Fibroblast of villous mesenchyme (primary cell): ENCODE data around the gene VPS26B. TPM values are rescaled to one million over a fixed set of nuclear protein-coding genes. Genes with fewer than 3 reads are reported as not detected.

Source experiments
- DNase-seq: peaks from one replicate; pipeline ENCODE4 v3.0.0-alpha.2; 2010; ENCODE audit warnings: low read depth
- H3K4me3 ChIP-seq: 2 replicates; pipeline ENCODE4 v1.5.1; 2011; ENCODE audit warnings: low read depth, mild to moderate bottlenecking, low read length
- CTCF ChIP-seq: IDR thresholded peaks from 2 replicates; pipeline ENCODE4 v1.5.1; 2012; ENCODE audit warnings: low read depth, mild to moderate bottlenecking, low read length; ENCODE audit not compliant: insufficient read depth
- total RNA-seq: library from RNA; depleted of rRNA; stranded (reverse); fragments of >200 nt; gene quantifications from 2 replicates; pipeline ENCODE4 v1.2.3, GENCODE V29; 2012

VPS26B gene
- total RNA-seq, 1 donor, result 41.5 TPM

GRCh38 chr11:134257101-134257500 lies 32.6 kb downstream of the VPS26B start:
- H3K4me3 ChIP-seq, result no peak overlapping the region
- TF ChIP-seq CTCF, result no peak
- no peak for DNase-seq

GRCh38 chr11:134258577-134258976 lies 34.1 kb downstream of the VPS26B start:
- no peak overlapping the region for H3K4me3 ChIP-seq
- DNase-seq, result no peak
- TF ChIP-seq CTCF, result no peak

GRCh38 chr11:134260503-134260902 lies 36.0 kb downstream of the VPS26B start:
- no peak for DNase-seq
- TF ChIP-seq CTCF, result no peak
- no peak overlapping the region for H3K4me3 ChIP-seq

- TF ChIP-seq CTCF, result no peak
- DNase-seq, result no peak
Observed at GRCh38 chr11:134260983-134261382, 36.5 kb downstream of the VPS26B start.

GRCh38 chr11:134261626-134262488 lies 37.4 kb downstream of the VPS26B start:
- H3K4me3 ChIP-seq, result no peak overlapping the region
- peak; percentile 66 for TF ChIP-seq CTCF
- no peak for DNase-seq

More at GRCh38 chr11:134260983-134261382, 36.5 kb downstream of the VPS26B start:
- H3K4me3 ChIP-seq, result no peak overlapping the region

- no peak for DNase-seq
- no peak for TF ChIP-seq CTCF
- H3K4me3 ChIP-seq, result no peak overlapping the region
Observed at GRCh38 chr11:134264966-134265764, 40.7 kb downstream of the VPS26B start.
